C4-2B (cell line): ENCODE measurements around the gene TM2D3.

Experiments used
- H3K27ac ChIP-seq: fragments of 450-650 bp; 2 replicates; pipeline ENCODE4 v1.5.1; 2017
- ZFX ChIP-seq: fragments of 450-650 bp; IDR thresholded peaks from 2 replicates; pipeline ENCODE4 v1.6.1; 2017
- TF ChIP-seq, protein P1 (sequence below): fragments of 450-650 bp; conservative IDR thresholded peaks from 2 replicates; pipeline ENCODE4 v1.5.1; 2017; ENCODE audit warnings: mild to moderate bottlenecking

TM2D3 gene

GRCh38 chr15:101611580-101612299 is 40.4 kb downstream of the TM2D3 start:
- no peak overlapping the region for H3K27ac ChIP-seq
- TF ChIP-seq, protein P1, sequence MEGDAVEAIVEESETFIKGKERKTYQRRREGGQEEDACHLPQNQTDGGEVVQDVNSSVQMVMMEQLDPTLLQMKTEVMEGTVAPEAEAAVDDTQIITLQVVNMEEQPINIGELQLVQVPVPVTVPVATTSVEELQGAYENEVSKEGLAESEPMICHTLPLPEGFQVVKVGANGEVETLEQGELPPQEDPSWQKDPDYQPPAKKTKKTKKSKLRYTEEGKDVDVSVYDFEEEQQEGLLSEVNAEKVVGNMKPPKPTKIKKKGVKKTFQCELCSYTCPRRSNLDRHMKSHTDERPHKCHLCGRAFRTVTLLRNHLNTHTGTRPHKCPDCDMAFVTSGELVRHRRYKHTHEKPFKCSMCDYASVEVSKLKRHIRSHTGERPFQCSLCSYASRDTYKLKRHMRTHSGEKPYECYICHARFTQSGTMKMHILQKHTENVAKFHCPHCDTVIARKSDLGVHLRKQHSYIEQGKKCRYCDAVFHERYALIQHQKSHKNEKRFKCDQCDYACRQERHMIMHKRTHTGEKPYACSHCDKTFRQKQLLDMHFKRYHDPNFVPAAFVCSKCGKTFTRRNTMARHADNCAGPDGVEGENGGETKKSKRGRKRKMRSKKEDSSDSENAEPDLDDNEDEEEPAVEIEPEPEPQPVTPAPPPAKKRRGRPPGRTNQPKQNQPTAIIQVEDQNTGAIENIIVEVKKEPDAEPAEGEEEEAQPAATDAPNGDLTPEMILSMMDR: no peak
- no peak for TF ChIP-seq ZFX

- no peak for TF ChIP-seq ZFX
- TF ChIP-seq, protein P1: no peak
- H3K27ac ChIP-seq: no peak overlapping the region
Observed at GRCh38 chr15:101611007-101611406, 41.2 kb downstream of the TM2D3 start.

- H3K27ac ChIP-seq: no peak overlapping the region
- TF ChIP-seq ZFX: no peak
- TF ChIP-seq, protein P1: no peak
Observed at GRCh38 chr15:101610611-101611000, 41.6 kb downstream of the TM2D3 start.

DNA sequence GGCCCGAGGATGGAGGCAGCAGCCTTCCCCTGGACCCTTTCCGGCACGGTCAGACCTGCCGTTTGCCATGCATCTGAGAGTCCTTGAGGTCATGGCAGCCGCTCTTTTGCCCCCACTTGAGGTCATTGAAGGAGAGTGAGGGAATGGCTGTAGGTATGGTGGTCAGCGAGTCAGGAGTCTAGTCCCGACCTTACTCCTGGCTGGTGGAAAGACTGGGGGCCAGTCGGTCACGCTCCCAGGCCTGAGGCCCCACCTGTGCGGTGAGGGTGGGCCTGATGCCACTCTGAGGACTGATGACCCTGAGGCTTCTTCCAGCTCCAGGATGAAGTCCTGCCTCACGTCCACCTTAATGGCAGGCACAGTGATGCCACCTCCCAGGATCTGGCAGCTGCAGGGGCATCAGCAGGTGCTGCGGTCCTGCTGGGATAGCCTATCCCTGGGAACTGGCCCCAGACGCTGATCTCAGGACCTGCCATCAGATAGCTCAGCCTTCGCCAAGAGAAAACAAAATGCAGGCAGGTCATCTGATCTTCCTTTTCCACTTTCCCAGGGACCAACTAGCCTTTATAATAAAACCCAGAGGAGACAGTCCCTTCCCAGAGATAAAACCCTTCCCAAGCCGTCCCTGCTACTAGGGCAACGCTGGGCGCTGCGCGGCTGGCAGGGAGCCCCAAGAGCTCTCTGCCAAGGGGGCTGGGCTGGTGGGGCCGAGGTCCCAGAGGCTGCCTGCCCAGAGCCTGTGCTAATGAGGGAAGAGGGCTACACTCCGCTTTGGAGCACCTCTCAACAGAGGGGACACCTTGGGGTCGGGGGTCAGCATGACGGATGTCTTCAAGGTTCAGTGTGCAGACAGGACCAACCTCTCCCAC is 42.2 kb downstream of the TM2D3 start:
- H3K27ac ChIP-seq: no peak overlapping the region
- TF ChIP-seq ZFX: no peak
- TF ChIP-seq, protein P1: no peak

GRCh38 chr15:101608201-101608600 is 44.0 kb downstream of the TM2D3 start:
- no peak for TF ChIP-seq ZFX
- TF ChIP-seq, protein P1: no peak
- H3K27ac ChIP-seq: no peak overlapping the region

GRCh38 chr15:101607108-101607507 is 45.1 kb downstream of the TM2D3 start:
- no peak for TF ChIP-seq ZFX
- H3K27ac ChIP-seq: no peak overlapping the region

DNA sequence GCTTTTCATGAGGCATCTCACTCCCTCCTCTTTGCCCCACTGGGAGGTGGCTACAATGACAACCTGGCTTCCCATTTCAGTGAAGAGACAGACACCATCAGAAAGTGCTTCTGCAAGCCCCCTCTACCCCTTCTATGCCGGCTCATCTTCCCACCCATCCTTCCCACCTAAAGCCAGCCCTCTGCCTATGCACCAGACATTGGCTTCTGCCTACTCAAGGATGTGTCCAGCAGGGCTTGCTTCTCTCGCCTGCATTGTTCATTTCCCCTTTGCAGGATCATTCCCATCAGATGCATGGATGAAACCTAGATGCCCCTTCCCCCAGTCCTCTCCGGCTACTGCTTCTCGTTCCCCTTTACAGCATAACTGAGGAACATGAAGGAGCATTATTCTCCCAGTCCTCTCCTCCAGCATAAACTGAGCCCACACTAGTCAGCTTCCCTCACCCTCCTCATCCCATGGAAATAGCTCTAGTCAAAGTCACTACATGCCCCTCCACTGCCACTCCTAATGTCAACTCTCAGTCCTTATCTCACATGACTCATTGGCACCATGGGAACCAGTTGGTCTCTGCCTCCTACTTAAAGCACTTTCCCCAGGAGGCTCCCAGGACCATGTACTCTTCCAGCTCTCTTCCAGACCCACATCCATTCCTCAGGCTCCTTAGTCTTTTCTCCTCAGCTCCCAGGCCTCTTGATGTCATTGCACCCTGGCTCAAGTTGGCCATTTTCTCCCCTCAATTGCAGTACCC is 47.9 kb downstream of the TM2D3 start:
- TF ChIP-seq ZFX: no peak
- H3K27ac ChIP-seq: no peak overlapping the region

- no peak overlapping the region for H3K27ac ChIP-seq
- TF ChIP-seq, protein P1: no peak
- no peak for TF ChIP-seq ZFX
Observed at GRCh38 chr15:101602801-101603200, 49.4 kb downstream of the TM2D3 start.
